Right atrium auricular region (tissue), 2 donors: ENCODE results near the gene NAP1L4. TPM values are rescaled to one million over a fixed set of nuclear protein-coding genes. Genes with fewer than 3 reads are reported as not detected.

ENCODE experiments used
- DNase-seq: peaks from one replicate; pipeline ENCODE4 v3.0.0-alpha.2; 2019; ENCODE audit warnings: low spot score
- H3K27ac ChIP-seq, 2 donors: fragments of 200-600 bp; sonication (generic); 1 replicate in 1 of 2; 2 replicates in 1 of 2; pipeline ENCODE4 v1.5.1; 2016 to 2019
- H3K27me3 ChIP-seq, 2 donors: fragments of 200-600 bp; sonication (generic); one replicate each; pipeline versions ENCODE4 v1.5.1 to v1.6.0; 2017 to 2019
- H3K36me3 ChIP-seq: fragments of 200-600 bp; sonication (generic); one replicate; pipeline ENCODE4 v1.5.1; 2016
- H3K4me1 ChIP-seq, 2 donors: fragments of 200-600 bp; sonication (generic); one replicate each; pipeline versions ENCODE4 v1.5.1 to v1.6.0; 2017 to 2019
- H3K4me3 ChIP-seq, 2 donors: fragments of 200-600 bp; sonication (generic); 1 replicate in 1 of 2; 2 replicates in 1 of 2; pipeline ENCODE4 v1.5.1; 2017 to 2019; ENCODE audit warnings: mild to moderate bottlenecking in 1 of 2, moderate library complexity in 1 of 2
- H3K9me3 ChIP-seq, 2 donors: fragments of 200-600 bp; sonication (generic); one replicate each; pipeline ENCODE4 v1.5.1; 2019
- CTCF ChIP-seq, 2 donors: fragments of 200-600 bp; sonication (generic); IDR thresholded peaks; one replicate each; pipeline ENCODE4 v1.5.1; 2019; ENCODE audit warnings: antibody characterized with exemption in 2 of 2
- total RNA-seq, 2 donors: library from RNA; depleted of rRNA; stranded (reverse); fragments of >200 nt; gene quantifications; one replicate each; pipeline ENCODE4 v1.1.0, GENCODE V29; 2016

Gene NAP1L4
- total RNA-seq, 2 donors from 2014 or later, result 79.2 to 128 TPM

DNA sequence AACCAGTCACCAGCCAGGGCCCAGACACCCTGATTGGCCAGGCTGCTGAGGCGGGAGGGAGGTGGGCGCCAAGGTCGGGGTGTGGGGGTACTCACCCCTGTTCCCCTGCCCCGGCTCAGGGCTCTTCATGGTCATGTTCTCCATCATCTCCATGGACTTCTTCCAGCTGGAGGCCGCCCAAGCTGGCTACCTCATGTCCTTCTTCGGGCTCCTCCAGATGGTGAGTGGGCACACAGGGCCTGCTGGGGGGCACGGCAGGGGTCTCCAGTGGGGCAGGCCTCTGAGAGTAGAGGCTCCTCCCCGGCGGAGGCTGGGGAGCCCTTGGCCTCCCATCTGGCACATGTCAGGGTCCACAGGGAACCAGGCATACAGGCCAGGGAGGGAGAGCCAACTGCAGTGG lies 72.9 kb downstream of the NAP1L4 start:
- no peak for DNase-seq
- H3K4me3 ChIP-seq, result no peak overlapping the region
- TF ChIP-seq CTCF (IDR thresholded peaks at IDR 0.05), result no peak

DNA sequence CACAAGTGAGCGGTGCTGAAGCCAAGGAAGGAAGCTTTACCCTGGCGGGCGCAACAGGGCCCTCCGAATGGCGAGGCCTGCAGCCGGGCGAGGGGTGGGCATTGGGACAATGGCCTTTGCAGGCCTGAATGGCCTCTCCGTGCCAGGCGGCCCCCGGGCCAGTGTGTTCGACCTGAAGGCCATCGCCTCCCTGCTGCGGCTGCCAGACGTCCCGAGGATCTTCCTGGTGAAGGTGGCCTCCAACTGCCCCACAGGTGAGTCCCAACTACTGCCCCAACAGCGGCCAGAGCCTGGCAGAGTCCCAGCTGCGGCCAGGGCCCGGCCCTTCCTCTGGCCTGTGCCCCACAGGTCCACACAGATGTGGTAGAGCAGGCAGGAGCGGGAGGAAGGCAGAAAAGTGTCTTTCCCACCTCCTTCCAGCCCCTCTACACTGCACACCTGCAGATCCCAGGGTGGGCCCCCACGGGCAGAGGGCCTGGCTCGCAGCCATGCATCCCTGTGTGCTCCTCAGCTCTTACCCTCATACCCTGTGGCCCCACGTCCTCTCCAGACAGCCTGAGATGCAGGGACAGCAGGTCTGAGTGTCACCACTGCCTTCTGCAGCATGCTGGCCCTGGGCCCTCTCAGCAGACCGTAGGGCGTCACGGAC lies 74.2 kb downstream of the NAP1L4 start:
- TF ChIP-seq CTCF (IDR thresholded peaks at IDR 0.05), result no peak
- Histone ChIP-seq H3K4me3 (no peak overlapping the region), H3K4me1 (peaks cover 0 to 39% of the 10 kb centered on the region in 2 donors), H3K27me3 (no peaks in the 10 kb centered on the region), H3K9me3 (no peaks in the 10 kb centered on the region), H3K36me3 (no peaks in the 10 kb centered on the region), H3K27ac (peak overlapping the region in 1 of 2 donors; percentile 59)
- no peak for DNase-seq

More for the DNA sequence above, 72.9 kb downstream of the NAP1L4 start:
- H3K27ac ChIP-seq, result peak overlapping the region; percentile 59 to 64
- H3K36me3 ChIP-seq, result no peaks in the 10 kb centered on the region
- H3K4me1 ChIP-seq, result peaks cover 0 to 34% of the 10 kb centered on the region in 2 donors
- H3K27me3 ChIP-seq, result no peaks in the 10 kb centered on the region
- no peaks in the 10 kb centered on the region for H3K9me3 ChIP-seq

- no peak for TF ChIP-seq CTCF (IDR thresholded peaks at IDR 0.05)
- Histone ChIP-seq H3K27me3 (no peaks in the 10 kb centered on the region), H3K4me3 (no peak overlapping the region), H3K36me3 (no peaks in the 10 kb centered on the region), H3K4me1 (peaks cover 0 to 43% of the 10 kb centered on the region in 2 donors), H3K27ac (peak overlapping the region in 1 of 2 donors; percentile 86), H3K9me3 (no peaks in the 10 kb centered on the region)
- no peak for DNase-seq
Observed at GRCh38 chr11:2916892-2917645, 75.1 kb downstream of the NAP1L4 start.

- Histone ChIP-seq H3K27me3 (no peaks in the 10 kb centered on the region), H3K4me3 (no peak overlapping the region), H3K4me1 (peaks cover 0 to 51% of the 10 kb centered on the region in 2 donors), H3K9me3 (no peaks in the 10 kb centered on the region), H3K27ac (peak overlapping the region in 1 of 2 donors; percentile 86), H3K36me3 (no peaks in the 10 kb centered on the region)
- no peak for TF ChIP-seq CTCF (IDR thresholded peaks at IDR 0.05)
- no peak for DNase-seq
Observed at GRCh38 chr11:2916114-2916891, 75.8 kb downstream of the NAP1L4 start.

- no peaks in the 10 kb centered on the region for H3K9me3 ChIP-seq
- H3K4me3 ChIP-seq, result no peak overlapping the region
- H3K4me1 ChIP-seq, result peaks cover 0 to 53% of the 10 kb centered on the region in 2 donors
- H3K36me3 ChIP-seq, result no peaks in the 10 kb centered on the region
- TF ChIP-seq CTCF (IDR thresholded peaks at IDR 0.05), result no peak
- no peaks in the 10 kb centered on the region for H3K27me3 ChIP-seq
- DNase-seq, result no peak
- H3K27ac ChIP-seq, result peak overlapping the region; percentile 86 to 93
Observed at GRCh38 chr11:2915473-2915872, 76.7 kb downstream of the NAP1L4 start.
